ENCODE results near the gene RNF150. TPM values are rescaled to one million over a fixed set of nuclear protein-coding genes. Genes with fewer than 3 reads are reported as not detected.

RNF150 gene
- total and polyA plus RNA-seq, 2 of the 4 experiments (the other 2 are of a cell fraction), result 6.2 to 18.1 TPM

DNA sequence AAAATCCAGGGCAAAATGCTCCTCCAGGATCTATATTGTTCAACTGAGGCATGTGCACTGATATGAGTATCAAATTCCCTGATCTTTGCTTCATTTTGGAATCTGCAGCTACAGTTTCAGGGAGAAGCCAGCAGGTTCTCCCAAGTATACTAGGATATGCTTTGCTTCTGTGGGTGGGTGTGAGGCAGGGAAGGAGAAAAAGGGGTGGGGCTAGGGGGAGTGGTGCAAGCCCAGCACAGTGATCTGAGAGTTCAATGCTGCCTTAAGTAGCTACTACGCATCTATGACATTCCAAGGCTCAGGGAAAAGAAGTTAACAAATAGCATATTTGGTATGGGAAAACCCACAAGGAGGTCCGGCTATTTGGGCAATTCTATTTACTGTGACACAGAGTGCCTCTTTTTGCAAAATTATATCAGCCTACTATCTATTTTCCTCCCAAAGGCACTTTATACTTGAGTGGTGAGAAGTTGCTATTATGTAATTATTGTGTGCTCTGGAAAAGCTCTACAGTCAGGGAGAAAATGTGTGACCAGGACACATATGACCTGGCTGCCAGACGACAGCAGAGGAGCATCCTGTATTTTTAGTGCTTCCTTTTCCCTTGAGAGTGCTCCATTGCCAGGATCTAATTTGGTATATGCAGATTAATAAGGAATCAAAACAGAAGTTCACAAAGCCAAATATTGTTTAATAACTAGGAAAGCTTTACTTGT, 162.0 kb downstream of the RNF150 start:
- Histone ChIP-seq H3K27ac (ENCODE audit: insufficient read depth, low read length) (no peak overlapping the region), H3K4me1 (ENCODE audit: control insufficient read depth, insufficient read depth, low read length) (no peaks in the 10 kb centered on the region), H3K18ac (ENCODE audit: low read depth, low read length) (no peak overlapping the region), H2AK5ac (ENCODE audit: low read depth, low read length) (no peak overlapping the region), H3K36me3 (ENCODE audit: control insufficient read depth, insufficient read depth, low read length) (no peaks in the 10 kb centered on the region), H3K4me2 (ENCODE audit: low read depth, low read length) (no peak overlapping the region), H4K8ac (ENCODE audit: low read depth in 2 of 2, low read length in 2 of 2) (no peak overlapping the region), H3K23ac (ENCODE audit: low read depth, low read length) (no peak overlapping the region), H4K91ac (ENCODE audit: insufficient read depth, low read depth, low read length) (no peak overlapping the region), H4K20me1 (ENCODE audit: insufficient read depth, low read length) (no peaks in the 10 kb centered on the region), H2BK5ac (ENCODE audit: low read depth, low read length, poor library complexity, severe bottlenecking) (no peak overlapping the region), H3K56ac (ENCODE audit: extremely low read depth, insufficient read depth, low read length) (no peak overlapping the region), H3K9me3 (ENCODE audit: control insufficient read depth, insufficient read depth, low read length) (no peaks in the 10 kb centered on the region), H3K9ac (ENCODE audit: low read depth, low read length) (no peak overlapping the region), H2BK15ac (ENCODE audit: low read depth, low read length) (no peak overlapping the region), H3K9me1 (ENCODE audit: insufficient read depth, low read length) (no peaks in the 10 kb centered on the region; the same call in 1 of the 2 replicates), H2AK9ac (replicated peaks; ENCODE audit: low read depth, low read length, poor library complexity) (no peak overlapping the region), H3K4ac (ENCODE audit: low read depth, low read length) (no peak overlapping the region), H2BK20ac (ENCODE audit: low read depth, low read length) (no peak overlapping the region), H3K4me3 (ENCODE audit: insufficient read depth, low read depth, low read length) (no peak overlapping the region), H2BK120ac (ENCODE audit: low read depth, low read length) (no peak overlapping the region), H3K27me3 (ENCODE audit: control insufficient read depth, insufficient read depth, low read length) (no peaks in the 10 kb centered on the region), H4K5ac (ENCODE audit: low read depth, low read length) (no peak overlapping the region), H3K14ac (replicated peaks; ENCODE audit: low read depth, low read length) (no peak overlapping the region), H3K79me1 (ENCODE audit: low read depth in 1 of 2, low read length in 2 of 2) (no peaks in the 10 kb centered on the region), H2AFZ (replicated peaks; ENCODE audit: low read length, poor library complexity) (no peak overlapping the region)
- ChIA-PET POLR2A (ENCODE audit: unreplicated experiment) (no interaction called here), CTCF (interaction anchor here (1.2 kb wide), 1 partner anchor 25 kb away, joined by 3 read pairs; no protein-coding TSS in a partner anchor)
- in situ Hi-C loops (cut with MboI; ENCODE audit: low sequenced_read_pairs), result no loop called here
- no peak for TF ChIP-seq POLR2A (IDR thresholded peaks at IDR 0.05; ENCODE audit: low read depth, low read length)
- dilution Hi-C loops (cut with HindIII; ENCODE audit: low sequenced_read_pairs, unreplicated experiment), result no loop called here
- DNase-seq, result no peak
- intact Hi-C loops (cut with micrococcal nuclease), result no loop called here
- WGBS, 2 experiments (ENCODE audit: extremely low coverage in 2 of 2, insufficient read length in 1 of 2), result no CpG with 5 or more reads among the region's 3 CpGs
- no peak for ATAC-seq (ENCODE audit: low read depth)
- BruUV-seq (replicated peaks), result no TSS peak
